GM12878 (cell line): ENCODE results near the gene RSPH9. TPM values are rescaled to one million over a fixed set of nuclear protein-coding genes. Genes with fewer than 3 reads are reported as not detected.

Source experiments
- ATAC-seq: fragments of 200-7000 bp; cut with Tn5 transposase; 3 replicates; pipeline ENCODE4 v1.9.1; 2020; ENCODE audit warnings: mild to moderate bottlenecking, moderate library complexity
- BruUV-seq: library from RNA; stranded (reverse); fragments of 400-500 nt; replicated peaks from 2 replicates; lab custom pipeline; 2021; lab: Mats Ljungman, UMichigan
- CTCF ChIA-PET: fragments of 300-600 bp; sonication (Branson Sonifier 250); formaldehyde crosslinking; extraction: SDS; loops from one replicate; lab custom pipeline; 2021; ENCODE audit warnings: inconsistent platforms; lab: Yijun Ruan, JAX
- POLR2A ChIA-PET: fragments of 350-600 bp; formaldehyde crosslinking; extraction: SDS; loops from one replicate; lab custom pipeline; 2021; ENCODE audit warnings: inconsistent platforms; lab: Charles Lee
- RAD21 ChIA-PET: fragments of 300-600 bp; sonication (Branson Sonifier 250); formaldehyde crosslinking; loops from one replicate; lab custom pipeline; 2023; ENCODE audit warnings: antibody characterized with exemption; ENCODE audit not compliant: unreplicated experiment; lab: Charles Lee
- SMC1A ChIA-PET: fragments of 300-600 bp; sonication (Branson Sonifier 250); formaldehyde crosslinking; loops from one replicate; lab custom pipeline; 2023; ENCODE audit not compliant: unreplicated experiment, uncharacterized antibody; lab: Charles Lee
- DNase-seq: peaks from one replicate; pipeline ENCODE4 v3.0.0-alpha.2; 2011; ENCODE audit warnings: low read depth, low spot score
- FAIRE-seq: peaks from 3 replicates; lab custom pipeline; 2011; peaks lifted over from hg19 to GRCh38; lab: Jason Lieb, UNC
- H2AFZ ChIP-seq: 2 replicates; pipeline ENCODE4 v1.6.0; 2011; ENCODE audit warnings: low read depth, low read length, control low read depth; ENCODE audit not compliant: control insufficient read depth
- H3K27ac ChIP-seq: 2 replicates; pipeline ENCODE4 v1.5.1; 2011; ENCODE audit warnings: control low read depth; ENCODE audit not compliant: control insufficient read depth, insufficient read depth
- H3K27me3 ChIP-seq, 2 experiments: replicated peaks in 1 of 2; 2 replicates each; pipeline versions ENCODE4 v1.6.0 to v1.6.1; 2011; ENCODE audit warnings: low read length in 1 of 2; ENCODE audit not compliant: control insufficient read depth in 2 of 2, insufficient read depth in 2 of 2
- H3K36me3 ChIP-seq, 2 experiments: 2 replicates each; pipeline ENCODE4 v1.5.1; 2011; ENCODE audit warnings: low read length in 1 of 2; ENCODE audit not compliant: control insufficient read depth in 2 of 2, insufficient read depth in 2 of 2
- H3K4me1 ChIP-seq: 2 replicates; pipeline ENCODE4 v1.6.1; 2011; ENCODE audit warnings: mild to moderate bottlenecking, low read length, moderate library complexity, mixed read lengths; ENCODE audit not compliant: control insufficient read depth, insufficient read depth
- H3K4me2 ChIP-seq: 2 replicates; pipeline ENCODE4 v1.6.0; 2011; ENCODE audit warnings: control low read depth; ENCODE audit not compliant: control insufficient read depth, insufficient read depth
- H3K4me3 ChIP-seq: fragments of 200-600 bp; sonication (generic); 2 replicates; pipeline ENCODE4 v1.5.1; 2016
- H3K79me2 ChIP-seq: 2 replicates; pipeline ENCODE4 v1.6.0; 2011; ENCODE audit warnings: low read length; ENCODE audit not compliant: control insufficient read depth, insufficient read depth
- H3K9ac ChIP-seq: 2 replicates; pipeline ENCODE4 v1.8.0; 2011; ENCODE audit warnings: low read length, control low read depth, mixed read lengths; ENCODE audit not compliant: control insufficient read depth, insufficient read depth
- H3K9me3 ChIP-seq: replicated peaks from 3 replicates; pipeline ENCODE4 v1.5.1; 2011; ENCODE audit warnings: mild to moderate bottlenecking, low read length; ENCODE audit not compliant: control insufficient read depth, insufficient read depth
- H4K20me1 ChIP-seq: 2 replicates; pipeline ENCODE4 v1.6.0; 2011; ENCODE audit not compliant: control insufficient read depth, insufficient read depth
- FOXK2 ChIP-seq: fragments of 450-650 bp; IDR thresholded peaks from 2 replicates; pipeline ENCODE4 v1.6.1; 2017; ENCODE audit warnings: mild to moderate bottlenecking, moderate library complexity
- FOXM1 ChIP-seq: IDR thresholded peaks from 2 replicates; pipeline ENCODE4 v1.6.1; 2012; ENCODE audit warnings: low read depth, mild to moderate bottlenecking, inconsistent platforms, low read length, moderate library complexity
- POLR2A ChIP-seq: IDR thresholded peaks from 2 replicates; pipeline ENCODE4 v1.6.1; 2011; ENCODE audit warnings: low read depth, mild to moderate bottlenecking, low read length
- SIX5 ChIP-seq: IDR thresholded peaks from 2 replicates; pipeline ENCODE4 v1.6.1; 2011; ENCODE audit warnings: mild to moderate bottlenecking, low read depth, low read length, moderate library complexity; ENCODE audit not compliant: severe bottlenecking
- SMARCA5 ChIP-seq: fragments of 450-650 bp; IDR thresholded peaks from 2 replicates; pipeline ENCODE4 v1.6.1; 2017; ENCODE audit warnings: mild to moderate bottlenecking
- SPI1 ChIP-seq: IDR thresholded peaks from 2 replicates; pipeline ENCODE4 v1.6.1; 2011; ENCODE audit warnings: low read depth, mild to moderate bottlenecking, low read length, moderate library complexity, borderline replicate concordance; ENCODE audit not compliant: insufficient read depth
- SREBF1 ChIP-seq: IDR thresholded peaks from 2 replicates; pipeline ENCODE4 v1.6.1; 2012; ENCODE audit warnings: mild to moderate bottlenecking, low read length
- ZBED1 ChIP-seq: IDR thresholded peaks from 2 replicates; pipeline ENCODE4 v1.6.1; 2016; ENCODE audit warnings: borderline replicate concordance
- WGBS: methylation state at CpG from one replicate; pipeline ENCODE4 v1.1.6; 2016; ENCODE audit warnings: low lambda C conversion rate; ENCODE audit not compliant: insufficient replicate concordance, insufficient coverage; ENCODE audit errors: missing lambda C conversion rate; 5-methylcytosine and 5-hydroxymethylcytosine counted together
- in situ Hi-C: fragments of 300-500 bp; cut with MboI; formaldehyde crosslinking; loops from 9 replicates; pipeline ENCODE4 v1.14.3; 2018; ENCODE audit warnings: mixed read lengths
- intact Hi-C: fragments of 100-400 bp; cut with micrococcal nuclease; formaldehyde crosslinking; loops from one replicate; pipeline ENCODE4 v1.14.2; 2022; ENCODE audit not compliant: unreplicated experiment
- polyA plus RNA-seq, 11 experiments: library from polyadenylated mRNA; depleted of rRNA in 4 of 11; unstranded in 6 of 11; stranded (reverse) in 5 of 11; fragments of >200 nt; fragmentation: Nextera tagmentation in 4 of 11; fragmentation: Illumina TruSeq in 1 of 11; extraction: Ambion mirVana in 4 of 11; extraction: Trizol in 1 of 11; gene quantifications; 1 replicate in 1 of 11; 2 replicates in 10 of 11; pipeline versions ENCODE4 v1.2.1 to v1.2.3, GENCODE V29; 2011 to 2016; ENCODE audit warnings: inconsistent platforms in 2 of 11, missing spikeins in 2 of 11, low read depth in 1 of 11
- total RNA-seq, 4 experiments: library from RNA; depleted of rRNA in 3 of 4; stranded (reverse); fragments of >200 nt in 3 of 4; fragmentation: Illumina TruSeq in 1 of 4; extraction: Trizol in 1 of 4; gene quantifications; 2 replicates each; pipeline versions ENCODE4 v1.2.1 to v1.2.3, GENCODE V29; 2013 to 2021

RSPH9 gene
- total and polyA plus RNA-seq, 10 of the 15 experiments (the other 5 are each of a cell fraction or from before 2014, with no cell fraction given): 0.26 to 0.63 (median 0.36) TPM; not detected in 6

DNA sequence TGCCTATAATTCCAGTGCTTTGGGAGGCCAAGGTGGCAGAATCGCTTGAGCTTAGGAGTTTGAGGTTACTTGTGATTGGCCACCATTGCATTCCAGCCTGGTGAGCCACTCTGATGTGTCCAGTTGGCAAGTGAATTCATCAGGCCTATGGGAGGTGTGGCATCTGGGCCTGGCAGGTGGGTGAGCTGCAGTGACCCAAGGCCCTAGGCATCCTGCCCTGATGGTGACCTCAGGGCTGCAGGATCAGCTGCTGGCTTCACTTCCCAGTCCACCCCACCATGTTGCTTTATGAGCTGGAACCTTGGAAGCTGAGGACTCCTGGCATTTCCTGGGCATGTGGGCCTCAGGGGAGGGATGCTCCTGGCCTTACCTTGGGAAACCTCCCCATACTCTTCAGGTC is 20.5 kb downstream of the RSPH9 start (continued):
- TF ChIP-seq FOXM1 (no peak), SIX5 (no peak), SMARCA5 (no peak), ZBED1 (no peak), SREBF1 (no peak), SPI1 (no peak)

DNA sequence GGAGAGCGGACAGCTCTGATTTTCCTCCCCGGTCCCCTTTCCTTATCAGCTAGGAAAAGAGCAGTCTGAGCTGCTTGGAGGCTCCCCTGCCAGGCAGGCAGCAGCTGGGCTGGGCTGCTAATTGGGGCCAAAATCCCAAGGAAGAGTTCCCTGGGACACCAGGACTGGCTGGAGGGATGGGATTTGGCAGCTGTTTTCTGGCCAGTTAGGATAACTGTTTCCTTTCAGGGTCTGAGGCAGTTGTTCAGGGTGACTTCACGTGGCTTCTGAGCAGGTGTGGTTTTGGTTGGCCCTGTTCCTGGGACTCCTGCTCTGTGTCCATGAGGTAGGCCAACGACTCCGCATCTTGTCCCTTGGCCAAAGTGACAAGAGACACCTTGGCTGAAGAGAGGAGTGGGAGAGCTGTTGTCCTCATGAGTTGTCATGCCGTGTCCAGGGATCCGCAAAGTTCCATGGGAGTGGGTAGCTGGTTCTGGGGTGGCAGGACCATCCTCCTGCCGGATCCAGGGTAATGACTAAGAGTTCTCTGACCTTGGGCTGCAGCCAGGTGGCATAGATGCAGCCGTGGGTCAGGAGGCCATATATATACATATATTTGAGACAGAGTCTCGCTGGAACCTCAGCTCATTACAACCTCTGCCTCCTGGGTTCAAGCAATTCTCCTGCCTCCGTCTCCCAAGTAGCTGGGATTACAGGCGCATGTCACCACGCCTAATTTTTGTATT is 21.5 kb downstream of the RSPH9 start:
- no peak for DNase-seq
- ATAC-seq: no peak
- intact Hi-C loops (loop anchor here (5.0 kb wide), 1 partner anchor 336 kb away; no protein-coding TSS in a partner anchor), in situ Hi-C loops (loop anchor here (5.0 kb wide), 1 partner anchor 411 kb away; no protein-coding TSS in a partner anchor)
- H4K20me1 ChIP-seq: no peaks in the 10 kb centered on the region
- CTCF ChIA-PET: interaction anchor here (0.6 to 7.6 kb wide), 31 partner anchors 9 to 520 kb away, joined by 3 to 85 read pairs (median 8); partner anchors contain the start of genes GTPBP2, MRPS18A and VEGFA
- TF ChIP-seq POLR2A (0 out of 2 replicates have a peak, but pooled peaks have one; percentile 4), FOXK2 (no peak)
- no peak overlapping the region for H3K9ac ChIP-seq
- RAD21 ChIA-PET: interaction anchor here (1.1 to 7.8 kb wide), 12 partner anchors 9 to 414 kb away, joined by 3 to 79 read pairs (median 5); partner anchors contain the start of genes MAD2L1BP and VEGFA
- peaks cover 46% of the 10 kb centered on the region for H3K4me1 ChIP-seq
- BruUV-seq: no TSS peak
- H3K4me2 ChIP-seq: no peak overlapping the region
- no peaks in the 10 kb centered on the region for H3K27me3 ChIP-seq
- SMC1A ChIA-PET: interaction anchor here (0.5 to 4.1 kb wide), 17 partner anchors 10 to 421 kb away, joined by 3 to 37 read pairs (median 4); partner anchors contain the start of gene MRPS18A
- POLR2A ChIA-PET: interaction anchor here (1.9 to 2.8 kb wide), 2 partner anchors 36 to 49 kb away, joined by 6 to 10 read pairs; partner anchors contain the start of gene GTPBP2
- no peak overlapping the region for H3K4me3 ChIP-seq
- no peak overlapping the region for H2AFZ ChIP-seq
- 36% methylated on average over 13 of the region's 13 CpGs for WGBS
- no peak overlapping the region for H3K27ac ChIP-seq
- H3K79me2 ChIP-seq: no peaks in the 10 kb centered on the region
- peaks cover 2% of the 10 kb centered on the region; the same call in 1 of the 3 replicates for H3K9me3 ChIP-seq
- no peak for FAIRE-seq
- peaks cover 4 to 7% of the 10 kb centered on the region in 2 experiments; a peak in 3 of 4 replicates for H3K36me3 ChIP-seq
